ENCODE measurements around the gene TPRG1.

The TPRG1 gene

DNA sequence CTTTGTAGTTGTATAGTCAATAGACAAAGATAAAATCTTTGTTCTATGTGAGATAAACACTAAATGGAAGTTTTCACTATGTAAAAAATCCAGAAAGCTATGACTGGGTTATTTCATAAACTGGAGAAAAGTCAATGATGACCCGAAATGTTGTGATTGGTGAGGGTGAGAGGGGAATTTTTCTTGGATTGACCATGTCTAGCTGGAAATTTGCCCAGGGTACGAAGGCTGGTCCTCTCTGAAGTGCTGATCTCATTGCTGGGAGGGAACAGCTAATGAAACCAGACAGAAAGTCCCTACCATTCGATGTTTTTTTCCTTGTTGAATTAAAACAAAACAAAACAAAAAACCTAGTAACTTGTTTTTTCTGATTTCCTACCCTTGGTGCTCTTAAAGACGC, 14.3 kb downstream of the TPRG1 start:
- H3K9me3 Mint-ChIP-seq, result peaks cover 27% of the 10 kb centered on the region

DNA sequence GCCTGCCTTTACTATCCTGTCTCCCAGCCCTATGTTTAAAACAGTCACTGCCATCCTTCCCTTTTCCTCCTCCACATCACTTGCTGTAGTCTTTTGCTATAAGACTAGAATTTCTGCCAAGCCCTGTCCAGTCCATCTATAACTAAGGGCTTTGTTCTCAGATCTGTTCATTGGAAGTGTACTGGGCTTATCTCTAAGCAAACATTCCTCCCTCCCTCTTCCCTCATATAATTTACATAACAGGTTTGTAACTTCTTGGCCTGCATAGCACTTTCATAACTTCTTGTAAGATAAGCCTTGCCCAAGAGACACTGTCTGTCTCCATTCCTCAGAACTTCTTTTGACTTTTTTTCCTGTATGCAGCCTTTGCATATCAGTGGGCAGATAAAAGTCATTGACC, 16.7 kb downstream of the TPRG1 start:
- Mint-ChIP-seq H3K4me1 (ENCODE audit: low read depth) (no peaks in the 10 kb centered on the region), H3K4me3 (no peak overlapping the region), H3K27ac (no peak overlapping the region), H3K36me3 (ENCODE audit: low read depth) (peaks cover 2% of the 10 kb centered on the region), H3K27me3 (no peaks in the 10 kb centered on the region), H3K9me3 (peaks cover 30% of the 10 kb centered on the region)
- no peak for DNase-seq

More for the DNA sequence above, 14.3 kb downstream of the TPRG1 start:
- no peak for DNase-seq
- Mint-ChIP-seq H3K27me3 (no peaks in the 10 kb centered on the region), H3K36me3 (ENCODE audit: low read depth) (peaks cover 3% of the 10 kb centered on the region), H3K4me1 (ENCODE audit: low read depth) (no peaks in the 10 kb centered on the region), H3K27ac (no peak overlapping the region), H3K4me3 (no peak overlapping the region)

DNA sequence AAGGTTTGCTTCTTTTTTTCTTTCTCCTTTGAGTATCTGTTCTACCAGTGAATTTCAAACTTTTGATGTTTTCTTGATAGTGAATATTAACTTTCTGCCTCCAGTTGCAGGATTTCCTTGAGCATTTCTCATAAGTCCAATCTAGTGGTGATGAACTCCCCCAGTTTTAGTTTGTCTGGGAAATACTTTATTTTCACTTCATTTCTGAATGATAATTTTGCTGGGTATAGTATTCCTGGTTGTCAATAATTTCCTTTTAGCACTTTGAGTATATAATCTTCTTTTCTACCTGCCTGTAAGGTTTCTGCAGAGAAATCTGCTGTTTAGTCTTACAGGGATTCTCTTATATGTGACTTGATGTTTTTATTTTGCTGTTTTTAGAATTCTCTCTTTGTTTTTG, 21.0 kb downstream of the TPRG1 start:
- H3K27me3 Mint-ChIP-seq, result peaks cover 6% of the 10 kb centered on the region

GRCh38 chr3:189195302-189195701, 23.5 kb downstream of the TPRG1 start:
- H3K4me1 Mint-ChIP-seq (ENCODE audit: low read depth), result no peaks in the 10 kb centered on the region
- peaks cover 40% of the 10 kb centered on the region for H3K9me3 Mint-ChIP-seq
- peaks cover 6% of the 10 kb centered on the region for H3K27me3 Mint-ChIP-seq
- DNase-seq, result no peak
- H3K36me3 Mint-ChIP-seq (ENCODE audit: low read depth), result peaks cover 8% of the 10 kb centered on the region
- no peak overlapping the region for H3K27ac Mint-ChIP-seq
- H3K4me3 Mint-ChIP-seq, result no peak overlapping the region

More for the DNA sequence above, 21.0 kb downstream of the TPRG1 start:
- Mint-ChIP-seq H3K27ac (no peak overlapping the region), H3K9me3 (peaks cover 42% of the 10 kb centered on the region), H3K4me1 (ENCODE audit: low read depth) (no peaks in the 10 kb centered on the region), H3K36me3 (ENCODE audit: low read depth) (peaks cover 8% of the 10 kb centered on the region), H3K4me3 (no peak overlapping the region)
- DNase-seq, result no peak

GRCh38 chr3:189202106-189202505, 30.3 kb downstream of the TPRG1 start:
- no peaks in the 10 kb centered on the region for H3K36me3 Mint-ChIP-seq (ENCODE audit: low read depth)
- peaks cover 5% of the 10 kb centered on the region for H3K9me3 Mint-ChIP-seq
- no peak overlapping the region for H3K27ac Mint-ChIP-seq
- no peak for DNase-seq
- no peak overlapping the region for H3K4me3 Mint-ChIP-seq
- H3K27me3 Mint-ChIP-seq, result peaks cover 3% of the 10 kb centered on the region
- no peaks in the 10 kb centered on the region for H3K4me1 Mint-ChIP-seq (ENCODE audit: low read depth)

DNA sequence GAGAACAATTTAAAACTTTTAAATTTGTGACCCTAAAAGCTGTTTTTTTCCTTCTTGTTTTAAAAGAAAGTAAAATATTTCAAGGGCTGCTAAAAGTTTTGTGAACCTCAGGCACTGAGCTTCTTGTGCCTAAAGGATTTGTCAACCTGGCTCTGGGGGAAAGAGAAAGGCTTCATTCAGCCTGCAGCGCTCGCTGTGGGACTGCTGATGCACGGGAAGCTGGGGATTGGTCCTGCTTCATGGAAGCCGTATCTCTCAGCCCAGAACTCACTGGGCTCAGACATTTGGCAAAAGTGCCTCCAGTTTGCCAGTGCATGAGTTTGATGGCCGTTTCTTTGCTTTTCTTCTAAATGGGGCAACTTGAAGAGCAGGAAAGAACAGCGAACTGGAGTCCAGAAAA, 30.8 kb downstream of the TPRG1 start:
- Mint-ChIP-seq H3K27ac (no peak overlapping the region), H3K9me3 (peaks cover under 1% of the 10 kb centered on the region)

GRCh38 chr3:189204167-189204866, 32.5 kb downstream of the TPRG1 start:
- H3K4me1 Mint-ChIP-seq (ENCODE audit: low read depth), result no peaks in the 10 kb centered on the region
- DNase-seq, result no peak
- no peaks in the 10 kb centered on the region for H3K36me3 Mint-ChIP-seq (ENCODE audit: low read depth)
- peaks cover under 1% of the 10 kb centered on the region for H3K27me3 Mint-ChIP-seq
- no peak overlapping the region for H3K4me3 Mint-ChIP-seq
- H3K9me3 Mint-ChIP-seq, result no peaks in the 10 kb centered on the region
- no peak overlapping the region for H3K27ac Mint-ChIP-seq

More for the DNA sequence above, 30.8 kb downstream of the TPRG1 start:
- no peak for DNase-seq
- no peaks in the 10 kb centered on the region for H3K36me3 Mint-ChIP-seq (ENCODE audit: low read depth)
- no peaks in the 10 kb centered on the region for H3K27me3 Mint-ChIP-seq
- no peak overlapping the region for H3K4me3 Mint-ChIP-seq
- no peaks in the 10 kb centered on the region for H3K4me1 Mint-ChIP-seq (ENCODE audit: low read depth)

GRCh38 chr3:189204937-189205336, 33.2 kb downstream of the TPRG1 start:
- Mint-ChIP-seq H3K27ac (no peak overlapping the region), H3K4me3 (no peak overlapping the region), H3K4me1 (ENCODE audit: low read depth) (no peaks in the 10 kb centered on the region), H3K9me3 (no peaks in the 10 kb centered on the region), H3K27me3 (peaks cover 4% of the 10 kb centered on the region), H3K36me3 (ENCODE audit: low read depth) (no peaks in the 10 kb centered on the region)
- no peak for DNase-seq

GRCh38 chr3:189210251-189210770, 38.5 kb downstream of the TPRG1 start:
- Mint-ChIP-seq H3K27me3 (peaks cover 4% of the 10 kb centered on the region), H3K36me3 (ENCODE audit: low read depth) (no peaks in the 10 kb centered on the region)

DNA sequence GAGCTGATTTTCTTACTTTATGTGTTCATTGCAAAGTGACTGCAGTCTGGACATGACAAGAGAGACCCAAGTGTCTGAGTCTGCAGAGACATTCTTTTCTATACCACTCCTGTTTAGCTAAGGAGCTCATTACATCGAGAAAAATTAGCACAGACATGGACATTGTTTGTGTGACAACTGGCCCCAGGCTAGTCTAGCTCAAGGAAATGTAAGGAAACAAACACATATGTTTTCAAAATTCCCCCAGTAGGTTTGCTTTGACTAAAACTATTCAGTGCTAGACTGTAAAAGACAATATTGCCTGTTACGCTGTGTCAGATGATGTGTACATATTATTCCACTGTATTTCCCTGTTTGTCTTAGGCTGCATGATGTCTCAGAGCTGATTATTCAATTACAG, 40.9 kb downstream of the TPRG1 start:
- DNase-seq, result no peak
- Mint-ChIP-seq H3K27ac (no peak overlapping the region), H3K4me1 (ENCODE audit: low read depth) (no peaks in the 10 kb centered on the region), H3K27me3 (peaks cover 4% of the 10 kb centered on the region), H3K4me3 (no peak overlapping the region), H3K9me3 (no peaks in the 10 kb centered on the region), H3K36me3 (ENCODE audit: low read depth) (no peaks in the 10 kb centered on the region)

More at GRCh38 chr3:189210251-189210770, 38.5 kb downstream of the TPRG1 start:
- Mint-ChIP-seq H3K4me3 (no peak overlapping the region), H3K4me1 (ENCODE audit: low read depth) (no peaks in the 10 kb centered on the region), H3K27ac (no peak overlapping the region), H3K9me3 (no peaks in the 10 kb centered on the region)
- no peak for DNase-seq

DNA sequence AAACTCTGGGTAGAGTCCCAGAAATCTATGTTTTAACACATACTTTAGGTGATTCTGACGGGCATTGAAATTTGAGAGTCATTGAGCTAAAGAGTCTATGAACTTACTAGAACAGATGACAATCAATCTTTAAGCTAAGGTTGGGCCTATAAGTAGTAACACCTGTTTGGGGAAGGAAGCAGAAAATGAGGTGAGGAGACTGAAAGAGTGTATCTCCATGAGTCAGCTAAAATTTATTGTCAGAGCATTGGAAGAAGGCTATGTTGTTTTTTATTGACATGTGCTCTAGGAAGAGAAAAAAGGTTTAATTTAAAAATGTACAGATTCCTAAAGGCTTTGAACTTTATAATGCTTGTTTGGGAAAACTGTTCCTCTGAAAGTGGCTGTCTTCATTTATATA, 42.9 kb downstream of the TPRG1 start:
- Mint-ChIP-seq H3K27me3 (peaks cover under 1% of the 10 kb centered on the region), H3K27ac (no peak overlapping the region), H3K4me3 (no peak overlapping the region), H3K9me3 (no peaks in the 10 kb centered on the region), H3K36me3 (ENCODE audit: low read depth) (no peaks in the 10 kb centered on the region), H3K4me1 (ENCODE audit: low read depth) (no peaks in the 10 kb centered on the region)
- DNase-seq, result no peak

DNA sequence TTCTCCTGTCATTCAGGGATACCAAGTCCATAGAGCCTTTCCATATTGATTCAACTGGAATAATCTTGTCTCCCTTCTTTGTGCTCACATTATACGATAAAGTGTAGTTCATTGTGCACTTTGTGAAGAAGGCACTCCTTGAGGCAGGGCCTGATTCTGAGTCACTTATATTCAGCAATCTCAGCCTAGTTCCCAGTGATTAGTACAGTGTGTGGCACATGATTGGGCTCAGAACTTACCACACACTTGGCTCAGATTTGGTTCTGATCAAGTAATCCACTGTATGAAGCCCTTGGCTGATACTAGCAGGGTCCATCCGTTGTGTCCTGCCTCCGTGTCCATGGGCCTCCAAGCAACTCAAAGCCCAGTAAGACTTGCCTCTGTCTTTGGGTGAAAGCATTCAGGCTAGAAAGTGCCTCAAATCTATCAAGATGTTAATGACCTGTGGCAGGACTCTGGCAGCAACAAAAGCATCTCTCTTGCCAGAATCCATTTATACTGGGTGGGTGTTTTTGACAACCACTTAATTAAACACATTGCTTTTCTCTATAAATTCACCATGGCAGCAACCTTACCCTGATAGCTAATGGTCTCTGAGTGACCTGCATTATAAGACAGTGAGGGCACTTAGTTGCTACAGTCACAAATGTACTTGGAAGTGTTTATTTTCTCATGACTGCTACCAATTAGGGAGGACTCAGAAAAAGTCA, 51.3 kb downstream of the TPRG1 start:
- H3K36me3 Mint-ChIP-seq (ENCODE audit: low read depth), result no peaks in the 10 kb centered on the region
- H3K27ac Mint-ChIP-seq, result no peak overlapping the region
- no peaks in the 10 kb centered on the region for H3K4me1 Mint-ChIP-seq (ENCODE audit: low read depth)
- no peak for DNase-seq
- no peak overlapping the region for H3K4me3 Mint-ChIP-seq
- H3K9me3 Mint-ChIP-seq, result no peaks in the 10 kb centered on the region
- H3K27me3 Mint-ChIP-seq, result no peaks in the 10 kb centered on the region

GRCh38 chr3:189225431-189225830, 53.7 kb downstream of the TPRG1 start:
- DNase-seq, result no peak
- H3K9me3 Mint-ChIP-seq, result no peaks in the 10 kb centered on the region
- H3K4me1 Mint-ChIP-seq (ENCODE audit: low read depth), result peaks cover 3% of the 10 kb centered on the region
- no peak overlapping the region for H3K27ac Mint-ChIP-seq
- H3K36me3 Mint-ChIP-seq (ENCODE audit: low read depth), result no peaks in the 10 kb centered on the region
- H3K27me3 Mint-ChIP-seq, result no peaks in the 10 kb centered on the region
- no peak overlapping the region for H3K4me3 Mint-ChIP-seq

DNA sequence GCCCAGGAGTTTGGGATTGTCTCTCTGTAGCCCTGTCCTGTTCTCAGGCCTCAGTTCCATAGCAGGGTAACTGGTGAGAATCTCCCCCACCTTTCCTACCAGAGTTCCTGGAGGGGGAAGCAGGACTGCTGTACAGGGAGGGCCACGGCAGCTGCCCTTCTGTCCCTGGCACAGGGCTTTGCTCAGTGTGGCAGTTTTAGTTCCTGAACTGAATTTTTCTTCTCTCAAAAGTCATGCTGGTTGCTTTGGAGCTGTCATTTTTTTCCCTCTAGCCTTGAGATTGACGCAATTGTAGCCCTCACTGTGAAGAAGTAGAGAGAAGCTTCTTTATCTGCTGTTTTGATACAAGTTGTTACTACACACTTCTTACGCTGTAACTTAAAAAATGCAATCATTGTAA, 55.5 kb downstream of the TPRG1 start:
- H3K27me3 Mint-ChIP-seq, result no peaks in the 10 kb centered on the region
- peaks cover 3% of the 10 kb centered on the region for H3K4me1 Mint-ChIP-seq (ENCODE audit: low read depth)
- H3K27ac Mint-ChIP-seq, result no peak overlapping the region
- H3K9me3 Mint-ChIP-seq, result no peaks in the 10 kb centered on the region
- no peak for DNase-seq
- no peaks in the 10 kb centered on the region for H3K36me3 Mint-ChIP-seq (ENCODE audit: low read depth)
- H3K4me3 Mint-ChIP-seq, result no peak overlapping the region

DNA sequence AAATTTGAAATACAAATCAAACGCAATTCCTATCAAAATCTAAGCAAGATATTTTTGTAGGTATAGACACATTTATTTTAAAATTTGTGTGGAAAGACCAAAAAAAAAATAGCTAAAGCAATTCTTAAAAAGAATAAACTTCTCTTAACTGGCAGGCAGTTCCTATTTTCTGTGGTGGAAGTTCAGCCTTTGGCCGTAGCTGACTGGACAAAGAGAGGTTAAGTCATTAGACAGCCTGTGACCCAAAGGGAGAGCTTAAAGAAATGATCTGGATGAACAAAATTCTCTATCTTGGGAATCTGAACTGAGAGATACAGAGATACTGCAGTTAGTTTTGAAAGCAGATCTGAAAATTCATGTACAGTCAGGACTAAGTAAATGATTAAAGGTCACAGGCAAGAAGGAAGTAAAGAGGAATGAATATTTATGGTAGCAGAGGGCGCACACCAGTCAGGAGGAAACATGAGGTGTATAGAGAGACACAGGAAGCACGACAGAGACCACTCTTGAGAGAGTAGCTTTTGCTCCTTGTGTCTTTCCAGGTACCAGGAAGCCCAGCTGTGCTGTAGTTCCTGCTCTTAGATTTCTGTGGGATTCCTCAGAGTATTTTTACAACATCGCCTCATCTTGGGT, 57.5 kb downstream of the TPRG1 start:
- no peak for DNase-seq
- Mint-ChIP-seq H3K27me3 (no peaks in the 10 kb centered on the region), H3K4me3 (no peak overlapping the region), H3K36me3 (ENCODE audit: low read depth) (no peaks in the 10 kb centered on the region), H3K4me1 (ENCODE audit: low read depth) (peaks cover 8% of the 10 kb centered on the region), H3K9me3 (no peaks in the 10 kb centered on the region), H3K27ac (no peak overlapping the region)

All from activated T-cell treated with anti-CD3 and anti-CD28 coated beads, Interleukin-2, amount 50 U/mL, for 24 hours (primary cell).